A549 (cell line): ENCODE results near the gene TBL1X. TPM values are rescaled to one million over a fixed set of nuclear protein-coding genes. Genes with fewer than 3 reads are reported as not detected.
A peak's percentile ranks its signal among the peaks of the same experiment; 100 is the strongest.

ENCODE experiments used
- ATAC-seq, 2 experiments: fragments of 200-7000 bp in 1 of 2; fragments of >200 bp in 1 of 2; cut with Nextera tagmentation in 1 of 2; cut with Tn5 transposase in 1 of 2; 3 replicates each; pipeline versions ENCODE4 v1.8.0 to v1.9.1; 2018 to 2020; ENCODE audit warnings: mild to moderate bottlenecking in 1 of 2, moderate library complexity in 1 of 2
- CTCF ChIA-PET: fragments of 300-600 bp; sonication (Branson Sonifier 250); formaldehyde crosslinking; extraction: SDS; loops from one replicate; lab custom pipeline; 2021; ENCODE audit warnings: antibody characterized with exemption, inconsistent platforms; lab: Yijun Ruan, JAX
- POLR2A ChIA-PET: fragments of 350-600 bp; formaldehyde crosslinking; extraction: SDS; loops from one replicate; lab custom pipeline; 2021; ENCODE audit warnings: antibody characterized with exemption, inconsistent platforms; lab: Yijun Ruan, JAX
- DNase-seq, 2 experiments: peaks; one replicate each; pipeline versions ENCODE4 v3.0.0 to v3.0.0-alpha.2; 2011 to 2016; ENCODE audit warnings: low read depth in 1 of 2, low spot score in 1 of 2
- FAIRE-seq: peaks from 2 replicates; lab custom pipeline; 2011; peaks lifted over from hg19 to GRCh38; lab: Jason Lieb, UNC
- H3K27ac ChIP-seq, 2 experiments: fragments of >200 bp; sonication (Bioruptor Twin); formaldehyde crosslinking; 3 replicates each; pipeline ENCODE4 v1.5.1; 2016 to 2017
- H3K4me1 ChIP-seq: fragments of >200 bp; sonication (Bioruptor Twin); formaldehyde crosslinking; 3 replicates; pipeline ENCODE4 v1.6.1; 2016
- H3K4me2 ChIP-seq: fragments of >200 bp; sonication (Bioruptor Twin); formaldehyde crosslinking; 3 replicates; pipeline ENCODE4 v1.6.1; 2016
- H3K4me3 ChIP-seq: fragments of >200 bp; sonication (Bioruptor Twin); formaldehyde crosslinking; 3 replicates; pipeline ENCODE4 v1.5.1; 2016
- H3K9me3 ChIP-seq: fragments of >200 bp; sonication (Bioruptor Twin); formaldehyde crosslinking; 3 replicates; pipeline ENCODE4 v1.6.1; 2016
- CBX2 ChIP-seq: fragments of 200-600 bp; sonication (generic); IDR thresholded peaks from 2 replicates; pipeline ENCODE4 v1.6.1; 2016; ENCODE audit warnings: low read depth, mild to moderate bottlenecking, borderline replicate concordance
- CHD2 ChIP-seq: fragments of 150-350 bp; IDR thresholded peaks from 2 replicates; pipeline ENCODE4 v1.6.1; 2014; ENCODE audit warnings: low read length; ENCODE audit not compliant: partially characterized antibody
- CHD4 ChIP-seq: fragments of 200-600 bp; sonication (generic); IDR thresholded peaks from 2 replicates; pipeline ENCODE4 v1.6.1; 2016; ENCODE audit warnings: antibody characterized with exemption, mild to moderate bottlenecking, borderline replicate concordance
- E2F6 ChIP-seq: IDR thresholded peaks from 2 replicates; pipeline ENCODE4 v1.6.1; 2012; ENCODE audit warnings: low read depth, borderline replicate concordance
- EHF ChIP-seq: fragments of 250-450 bp; sonication (Bioruptor Pico); IDR thresholded peaks from 2 replicates; pipeline ENCODE4 v1.5.0; 2020; ENCODE audit warnings: mild to moderate bottlenecking
- EHMT2 ChIP-seq: fragments of 200-600 bp; sonication (generic); IDR thresholded peaks from 2 replicates; pipeline ENCODE4 v1.6.1; 2016; ENCODE audit warnings: antibody characterized with exemption, low read depth, mild to moderate bottlenecking, moderate library complexity
- ELK1 ChIP-seq: fragments of 150-350 bp; IDR thresholded peaks from 2 replicates; pipeline ENCODE4 v1.6.1; 2014; ENCODE audit warnings: low read depth, mild to moderate bottlenecking, low read length
- ESRRA ChIP-seq: fragments of 150-350 bp; IDR thresholded peaks from 2 replicates; pipeline ENCODE4 v1.6.1; 2014; ENCODE audit warnings: mild to moderate bottlenecking, low read length, borderline replicate concordance
- FOSL2 ChIP-seq, 2 experiments: fragments of 450-650 bp in 1 of 2; fragments of >200 bp in 1 of 2; sonication (Bioruptor Twin) in 1 of 2; formaldehyde crosslinking; IDR thresholded peaks; 2 replicates each; pipeline versions ENCODE4 v1.5.0 to v1.6.1; 2016 to 2020; ENCODE audit warnings: mild to moderate bottlenecking in 1 of 2, moderate library complexity in 1 of 2
- FOXS1 ChIP-seq: fragments of 250-450 bp; sonication (Bioruptor Pico); IDR thresholded peaks from 2 replicates; pipeline ENCODE4 v1.5.0; 2020; ENCODE audit warnings: mild to moderate bottlenecking, moderate library complexity
- HDAC2 ChIP-seq: fragments of 200-600 bp; sonication (generic); IDR thresholded peaks from 2 replicates; pipeline ENCODE4 v1.6.1; 2016
- HES2 ChIP-seq: fragments of >200 bp; sonication (Bioruptor Twin); formaldehyde crosslinking; IDR thresholded peaks from 2 replicates; pipeline ENCODE4 v1.6.1; 2016
- HEYL ChIP-seq: fragments of 250-450 bp; sonication (Bioruptor Pico); IDR thresholded peaks from 2 replicates; pipeline ENCODE4 v1.8.0; 2021; ENCODE audit warnings: mild to moderate bottlenecking, moderate library complexity
- HMGXB4 ChIP-seq: fragments of 250-450 bp; sonication (Bioruptor Pico); IDR thresholded peaks from 2 replicates; pipeline ENCODE4 v1.5.0; 2021; ENCODE audit warnings: mild to moderate bottlenecking, moderate library complexity, borderline replicate concordance
- HOXB13 ChIP-seq: fragments of 250-450 bp; sonication (Bioruptor Pico); IDR thresholded peaks from 2 replicates; pipeline ENCODE4 v1.5.0; 2020; ENCODE audit warnings: low read depth, mild to moderate bottlenecking, moderate library complexity
- JUN ChIP-seq, 2 experiments: fragments of >200 bp; sonication (Bioruptor Twin); formaldehyde crosslinking; IDR thresholded peaks; 2 replicates in 1 of 2; 3 replicates in 1 of 2; pipeline ENCODE4 v1.6.1; 2016 to 2017
- KDM1A ChIP-seq: fragments of 200-600 bp; sonication (generic); IDR thresholded peaks from 2 replicates; pipeline ENCODE4 v1.6.1; 2016; ENCODE audit warnings: low read depth, mild to moderate bottlenecking
- KDM5A ChIP-seq: fragments of 200-600 bp; sonication (generic); IDR thresholded peaks from 2 replicates; pipeline ENCODE4 v1.6.1; 2016; ENCODE audit warnings: antibody characterized with exemption, mild to moderate bottlenecking
- MAFK ChIP-seq: fragments of 450-650 bp; IDR thresholded peaks from 2 replicates; pipeline ENCODE4 v1.6.1; 2014; ENCODE audit not compliant: partially characterized antibody
- MAX ChIP-seq: IDR thresholded peaks from 2 replicates; pipeline ENCODE4 v1.6.1; 2012
- NFE2L2 ChIP-seq: fragments of 150-350 bp; conservative IDR thresholded peaks from 2 replicates; pipeline ENCODE4 v1.6.1; 2014; ENCODE audit warnings: low read length
- NR3C1 ChIP-seq: fragments of >200 bp; sonication (Bioruptor Twin); formaldehyde crosslinking; IDR thresholded peaks from 3 replicates; pipeline ENCODE4 v1.6.1; 2017
- PHF8 ChIP-seq: fragments of 200-600 bp; sonication (generic); IDR thresholded peaks from 2 replicates; pipeline ENCODE4 v1.6.1; 2016; ENCODE audit warnings: low read depth, mild to moderate bottlenecking, antibody characterized with exemption, moderate library complexity, borderline replicate concordance
- POLR2A ChIP-seq: IDR thresholded peaks from 2 replicates; pipeline ENCODE4 v1.6.1; 2012; ENCODE audit warnings: mild to moderate bottlenecking, low read length
- RCOR1 ChIP-seq: fragments of 150-350 bp; IDR thresholded peaks from 2 replicates; pipeline ENCODE4 v1.6.1; 2014; ENCODE audit warnings: antibody characterized with exemption, low read length, low read depth
- SREBF2 ChIP-seq: fragments of 450-650 bp; IDR thresholded peaks from 2 replicates; pipeline ENCODE4 v1.6.1; 2014; ENCODE audit warnings: mild to moderate bottlenecking, moderate library complexity
- TFCP2L1 ChIP-seq: fragments of 250-450 bp; sonication (Bioruptor Pico); IDR thresholded peaks from 2 replicates; pipeline ENCODE4 v1.5.0; 2021; ENCODE audit warnings: mild to moderate bottlenecking
- TP53 ChIP-seq: fragments of 250-450 bp; sonication (Bioruptor Pico); IDR thresholded peaks from 2 replicates; pipeline ENCODE4 v1.5.0; 2021; ENCODE audit warnings: mild to moderate bottlenecking, moderate library complexity
- ZC3H11A ChIP-seq: fragments of 450-650 bp; IDR thresholded peaks from 2 replicates; pipeline ENCODE4 v1.6.1; 2014; ENCODE audit warnings: antibody characterized with exemption, mild to moderate bottlenecking
- ZNF302 ChIP-seq: fragments of 250-450 bp; sonication (Bioruptor Pico); IDR thresholded peaks from 2 replicates; pipeline ENCODE4 v1.9.0; 2021; ENCODE audit warnings: inconsistent platforms, mild to moderate bottlenecking, moderate library complexity
- ZSCAN20 ChIP-seq: fragments of 250-450 bp; sonication (Bioruptor Pico); IDR thresholded peaks from 2 replicates; pipeline ENCODE4 v1.8.0; 2022; ENCODE audit warnings: mild to moderate bottlenecking, moderate library complexity
- WGBS: methylation state at CpG from one replicate; pipeline ENCODE4 v1.1.6; 2017; ENCODE audit errors: missing lambda C conversion rate; 5-methylcytosine and 5-hydroxymethylcytosine counted together
- polyA plus RNA-seq, 4 experiments: library from polyadenylated mRNA; depleted of rRNA in 3 of 4; stranded (reverse); fragments of >200 nt; fragmentation: RNase III in 1 of 4; extraction: RNeasy Plus Mini Kit Qiagen cat#74134 plus additional on column Dnase treatment in 1 of 4; gene quantifications; 2 replicates in 3 of 4; 3 replicates in 1 of 4; pipeline ENCODE4 v1.2.3, GENCODE V29; 2011 to 2017

Gene TBL1X
- polyA plus RNA-seq, 2 of the 4 experiments (the other 2 are of a cell fraction) = 14.6 to 18.0 TPM

- DNase-seq (no peak), FAIRE-seq (peak; percentile 36), ATAC-seq (no peak)
- Histone ChIP-seq H3K4me1 (peaks cover 8% of the 10 kb centered on the region), H3K27ac (no peak overlapping the region), H3K9me3 (no peaks in the 10 kb centered on the region), H3K4me2 (no peak overlapping the region), H3K4me3 (no peak overlapping the region)
- TF ChIP-seq NFE2L2 (no peak), POLR2A (no peak), HMGXB4 (CRISPR knock-in tag) (no peak), PHF8 (no peak), FOSL2 (IDR thresholded peaks at IDR 0.05) (no peak), FOSL2 (CRISPR knock-in tag; IDR thresholded peaks at IDR 0.05) (no peak), KDM1A (no peak), CHD4 (no peak), KDM5A (no peak), HOXB13 (no peak), NR3C1 (no peak), MAFK (no peak), ESRRA (no peak), HEYL (no peak), CBX2 (no peak), TP53 (no peak), HES2 (no peak), ZNF302 (no peak), FOXS1 (no peak), EHMT2 (no peak), CHD2 (no peak)
- POLR2A ChIA-PET = no interaction called here
- CTCF ChIA-PET = interaction anchor here (0.6 kb wide), 1 partner anchor 332 kb away, joined by 3 read pairs; no protein-coding TSS in a partner anchor
- 56% methylated on average over 3 of the region's 3 CpGs for WGBS
Observed at GRCh38 chrX:9668537-9668936, 203.7 kb downstream of the TBL1X start.

- ChIA-PET POLR2A (no interaction called here), CTCF (interaction anchor here (1.0 kb wide), 1 partner anchor 851 kb away, joined by 3 read pairs; no protein-coding TSS in a partner anchor)
- H3K9me3 ChIP-seq = no peaks in the 10 kb centered on the region
- H3K4me2 ChIP-seq = peak overlapping the region; percentile 16; the same call in 2 of the 3 replicates
- H3K27ac ChIP-seq = peak overlapping the region; percentile 45 to 68; a peak in 4 of 6 replicates
- TF ChIP-seq CHD2 = no peak
- peak; percentile 58 for TF ChIP-seq MAFK
- no peak for TF ChIP-seq NR3C1
- peak; percentile 54; the same call in 1 of the 2 replicates for TF ChIP-seq NFE2L2
- no peak for ATAC-seq
- DNase-seq = peak in 1 of 2 experiments; percentile 16
- no peak overlapping the region for H3K4me3 ChIP-seq
- H3K4me1 ChIP-seq = peaks cover 8% of the 10 kb centered on the region
- WGBS = 77% methylated on average over 8 of the region's 8 CpGs
- FAIRE-seq = peak; percentile 87
Observed at GRCh38 chrX:9670136-9670814, 205.4 kb downstream of the TBL1X start.

GRCh38 chrX:9671998-9672397 is 207.1 kb downstream of the TBL1X start:
- whole genome bisulfite sequencing = 96% methylated on average over 3 of the region's 3 CpGs
- Histone ChIP-seq H3K27ac (no peak overlapping the region), H3K4me3 (no peak overlapping the region), H3K4me2 (no peak overlapping the region), H3K9me3 (no peaks in the 10 kb centered on the region), H3K4me1 (peaks cover 8% of the 10 kb centered on the region)
- POLR2A ChIA-PET = no interaction called here
- CTCF ChIA-PET = no interaction called here
- FAIRE-seq = peak; percentile 65
- DNase-seq = no peak
- ATAC-seq = no peak
- no peak for TF ChIP-seq CHD4
- TF ChIP-seq TFCP2L1 (CRISPR knock-in tag) = no peak
- TF ChIP-seq JUN (IDR thresholded peaks at IDR 0.05) = no peak
- no peak for TF ChIP-seq E2F6
- no peak for TF ChIP-seq EHF (CRISPR knock-in tag)
- no peak for TF ChIP-seq SREBF2
- no peak for TF ChIP-seq NFE2L2
- no peak for TF ChIP-seq ZSCAN20
- TF ChIP-seq HDAC2 = no peak
- TF ChIP-seq ELK1 = no peak
- TF ChIP-seq RCOR1 = no peak
- no peak for TF ChIP-seq MAX
- TF ChIP-seq ZC3H11A = no peak
- no peak for TF ChIP-seq EHMT2
